Activated CD8-positive, alpha-beta memory T cell treated with anti-CD3 and anti-CD28 coated beads, Interleukin-2, amount 50 U/mL, for 24 hours (primary cell): ENCODE results near the gene GC.
"Not testable (repeated sequence)": the region's sequence is repeated elsewhere in the genome, so short reads cannot be mapped to it uniquely, and the experiment has no call there.

Source experiments
- DNase-seq: peaks from one replicate; pipeline ENCODE4 v3.0.0-alpha.2; 2020; ENCODE audit errors: extremely low read depth

Gene GC, protein sequence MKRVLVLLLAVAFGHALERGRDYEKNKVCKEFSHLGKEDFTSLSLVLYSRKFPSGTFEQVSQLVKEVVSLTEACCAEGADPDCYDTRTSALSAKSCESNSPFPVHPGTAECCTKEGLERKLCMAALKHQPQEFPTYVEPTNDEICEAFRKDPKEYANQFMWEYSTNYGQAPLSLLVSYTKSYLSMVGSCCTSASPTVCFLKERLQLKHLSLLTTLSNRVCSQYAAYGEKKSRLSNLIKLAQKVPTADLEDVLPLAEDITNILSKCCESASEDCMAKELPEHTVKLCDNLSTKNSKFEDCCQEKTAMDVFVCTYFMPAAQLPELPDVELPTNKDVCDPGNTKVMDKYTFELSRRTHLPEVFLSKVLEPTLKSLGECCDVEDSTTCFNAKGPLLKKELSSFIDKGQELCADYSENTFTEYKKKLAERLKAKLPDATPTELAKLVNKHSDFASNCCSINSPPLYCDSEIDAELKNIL

DNA sequence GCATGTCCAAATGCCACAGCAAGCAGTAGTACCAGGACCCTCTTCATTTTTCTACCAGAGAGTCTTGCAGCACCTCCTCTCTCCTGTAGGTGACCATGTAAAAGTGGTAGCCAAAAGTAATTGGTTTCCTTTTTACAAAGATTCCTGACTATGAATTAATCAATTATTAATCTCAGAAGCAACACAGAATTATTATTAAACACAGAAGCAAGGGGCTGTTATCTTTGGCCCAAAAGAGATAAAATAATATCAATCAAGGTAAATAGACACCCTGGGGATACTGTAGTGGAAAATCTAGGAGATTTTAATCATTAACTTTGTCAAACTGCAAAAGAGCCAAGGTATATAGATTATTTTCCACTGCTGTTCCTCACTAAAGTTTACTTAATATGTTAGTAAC lies at the start of gene GC:
Gene GC (minus strand): TSS at position 108 of the 400 bp plus-strand sequence. CDS start 61 bp downstream, at position 47.
- no peak for DNase-seq

DNA sequence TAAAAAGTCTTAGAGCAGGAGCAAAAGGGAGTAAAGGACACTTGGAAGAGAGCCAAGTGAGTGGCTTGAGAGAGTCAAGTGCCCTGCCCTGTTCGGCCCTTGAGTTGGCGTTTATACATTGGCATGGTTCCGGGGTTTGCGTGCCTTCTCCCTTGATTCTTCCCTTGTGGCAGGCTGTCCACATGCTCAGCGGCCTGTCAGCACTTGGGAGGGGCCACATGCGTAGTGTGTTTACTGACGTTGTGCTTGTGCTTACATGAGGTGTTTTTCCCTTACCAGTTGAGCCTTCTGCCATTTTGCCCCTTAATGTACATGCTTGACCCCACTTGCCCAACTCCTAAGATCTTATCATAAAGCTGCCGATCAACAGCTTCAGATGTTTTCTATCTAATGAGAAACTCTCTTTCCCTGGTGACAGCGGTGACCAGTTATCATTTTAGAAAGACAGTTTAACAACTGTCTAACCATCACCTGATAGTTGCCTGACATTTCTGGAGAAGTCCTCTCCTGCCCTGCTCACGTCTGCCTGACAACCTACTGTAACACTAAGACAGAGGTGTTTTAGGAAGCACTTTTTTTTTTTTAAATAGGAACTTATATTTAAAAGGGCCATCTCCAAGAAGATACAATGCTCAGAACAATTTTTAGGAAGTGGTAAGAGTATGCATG lies 49.5 kb upstream of the GC start:
- no peak for DNase-seq

DNA sequence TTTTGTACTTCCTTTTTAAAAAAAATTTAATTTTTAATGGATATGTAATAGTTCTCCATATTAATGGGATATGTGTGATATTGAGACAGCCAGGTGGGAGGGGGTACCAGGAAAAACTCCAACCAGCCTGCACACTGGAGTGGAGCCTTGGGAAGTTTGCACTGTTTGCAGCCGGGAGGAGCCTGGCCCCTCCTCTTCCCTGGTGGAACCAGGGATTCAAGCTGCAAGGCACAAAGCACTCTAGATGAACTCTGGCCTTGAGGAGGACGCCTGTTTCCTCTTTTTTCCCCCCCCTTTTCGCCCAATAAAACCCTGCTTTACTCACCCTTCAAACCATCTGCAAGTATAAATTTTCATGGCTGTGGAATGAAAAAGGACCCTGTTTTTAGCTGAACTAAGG lies 48.2 kb upstream of the GC start:
- DNase-seq, result no peak

- no peak for DNase-seq
Measured at GRCh38 chr4:71830497-71831190, 46.8 kb upstream of the GC start.

DNA sequence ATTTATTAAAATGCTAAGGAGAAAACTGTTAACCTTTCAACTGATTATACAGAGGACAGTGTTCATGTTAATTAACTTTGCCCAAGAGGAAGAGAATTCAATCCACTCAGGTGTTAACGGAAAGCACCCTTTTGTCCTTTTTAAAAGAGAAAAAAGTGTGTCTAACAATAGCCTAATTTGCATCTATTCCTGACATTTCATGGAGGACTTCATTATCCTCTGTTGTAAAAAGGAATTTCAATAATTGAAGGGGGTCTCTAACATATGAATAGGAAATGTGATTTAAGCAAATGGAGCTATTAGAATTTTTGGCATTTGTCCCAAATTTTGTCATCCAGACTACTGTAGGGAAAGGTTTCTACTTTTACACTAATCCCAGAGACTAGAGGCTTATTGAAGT lies 44.6 kb upstream of the GC start:
- no peak for DNase-seq

GRCh38 chr4:71827826-71828225 lies 43.9 kb upstream of the GC start:
- no peak for DNase-seq

GRCh38 chr4:71816676-71817303 lies 32.9 kb upstream of the GC start:
- no peak for DNase-seq

DNA sequence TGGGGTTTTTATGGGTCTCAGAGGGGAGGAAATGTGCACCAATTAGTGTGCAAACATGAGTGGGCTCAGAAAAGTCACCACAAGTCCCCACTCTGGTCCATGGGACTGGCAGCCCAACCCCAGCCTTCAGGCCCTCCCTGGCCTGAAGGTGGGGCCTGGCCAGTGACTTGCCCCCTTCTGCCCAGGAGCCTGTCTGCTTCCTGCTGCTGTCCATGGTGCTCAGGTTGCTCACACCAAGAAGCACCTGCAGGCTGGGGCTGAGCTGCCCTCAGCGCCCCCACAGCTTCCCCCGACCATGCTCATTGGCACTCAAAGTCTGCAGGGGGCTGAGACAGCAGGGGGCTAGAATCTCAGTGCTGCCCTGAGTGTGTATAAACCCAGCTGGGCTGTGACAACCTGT lies 30.6 kb upstream of the GC start:
- no peak for DNase-seq

- DNase-seq, result not testable (repeated sequence)
Measured at GRCh38 chr4:71809805-71810204, 25.9 kb upstream of the GC start.

GRCh38 chr4:71807469-71807868 lies 23.6 kb upstream of the GC start:
- no peak for DNase-seq

- DNase-seq, result not testable (repeated sequence)
Measured at GRCh38 chr4:71805230-71805629, 21.4 kb upstream of the GC start.

DNA sequence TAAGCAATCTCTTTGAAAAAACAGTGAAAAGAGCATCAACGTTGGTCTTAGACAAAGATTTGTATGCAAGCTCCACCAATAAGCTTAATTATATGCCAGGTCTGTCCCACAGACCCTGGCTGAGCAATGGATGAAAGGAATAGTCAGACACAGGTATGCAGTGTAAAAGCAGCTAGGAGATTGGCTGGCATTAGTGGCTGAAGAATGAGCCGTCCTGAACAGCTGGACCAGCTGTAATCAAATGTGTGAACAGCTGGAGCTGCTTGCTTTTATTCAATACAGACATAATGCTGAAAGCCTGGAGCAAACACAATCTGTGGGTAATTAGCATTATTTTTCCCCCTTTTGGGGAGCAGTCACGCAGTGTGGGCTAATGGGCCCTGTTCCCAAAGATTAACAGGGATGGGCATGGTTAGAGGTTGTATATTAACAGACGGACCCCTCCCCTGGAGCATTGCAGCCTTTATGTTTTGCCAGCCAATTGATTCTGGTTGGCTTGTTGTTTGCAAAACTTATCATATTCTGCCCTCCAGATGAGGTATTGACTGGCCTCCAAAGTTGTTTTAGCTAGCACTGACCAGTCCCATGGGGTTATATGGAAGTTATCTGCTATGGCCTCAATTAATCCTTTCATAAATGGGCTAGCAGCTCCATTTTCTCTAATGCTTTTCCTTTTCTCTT lies 20.3 kb upstream of the GC start:
- DNase-seq, result not testable (repeated sequence)

GRCh38 chr4:71785959-71786358 lies 2.1 kb upstream of the GC start:
- DNase-seq, result no peak

- no peak for DNase-seq
Measured at GRCh38 chr4:71784569-71785197, 804 bp upstream of the GC start.

DNA sequence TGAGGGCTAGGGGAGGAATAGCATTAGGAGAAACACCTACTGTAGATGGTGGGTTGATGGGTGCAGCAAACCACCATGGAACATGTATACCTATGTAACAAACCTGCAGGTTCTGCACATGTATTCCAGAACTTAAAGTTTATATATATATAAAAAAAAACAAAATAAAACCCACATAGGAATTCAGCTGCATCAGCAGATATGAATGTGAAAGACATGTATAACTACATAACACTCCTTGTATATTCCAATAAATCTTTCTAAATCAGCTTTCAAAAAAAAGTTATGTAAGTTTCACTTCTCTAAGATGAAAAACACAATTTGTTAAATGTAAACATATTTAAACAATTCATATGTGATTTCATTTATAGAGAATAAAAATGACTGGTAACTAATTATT lies 6.0 kb downstream of the GC start:
- DNase-seq, result no peak

DNA sequence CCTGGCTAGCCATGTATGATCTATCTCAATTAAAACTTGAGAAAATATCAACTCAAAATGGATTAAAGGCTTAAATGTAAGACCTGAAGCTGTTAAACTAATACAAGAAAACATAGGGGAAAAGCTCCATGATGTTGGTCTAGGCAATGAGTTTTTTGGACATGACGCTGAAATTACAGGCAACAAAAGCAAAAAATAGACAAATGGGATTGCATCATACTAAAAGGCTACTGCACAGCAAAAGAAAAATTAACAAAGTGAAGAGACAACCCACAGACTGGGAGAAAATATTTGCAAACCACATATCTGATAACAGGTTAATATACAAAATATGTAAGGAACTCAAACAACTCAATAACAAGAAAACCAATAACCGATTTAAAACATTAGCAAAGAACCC lies 8.4 kb downstream of the GC start:
- no peak for DNase-seq

- no peak for DNase-seq
Measured at GRCh38 chr4:71774136-71774535, 9.7 kb downstream of the GC start.

GRCh38 chr4:71773004-71773403 lies 10.9 kb downstream of the GC start:
- DNase-seq, result no peak

GRCh38 chr4:71772592-71772991 lies 11.3 kb downstream of the GC start:
- DNase-seq, result no peak

GRCh38 chr4:71771613-71772012 lies 12.3 kb downstream of the GC start:
- no peak for DNase-seq

DNA sequence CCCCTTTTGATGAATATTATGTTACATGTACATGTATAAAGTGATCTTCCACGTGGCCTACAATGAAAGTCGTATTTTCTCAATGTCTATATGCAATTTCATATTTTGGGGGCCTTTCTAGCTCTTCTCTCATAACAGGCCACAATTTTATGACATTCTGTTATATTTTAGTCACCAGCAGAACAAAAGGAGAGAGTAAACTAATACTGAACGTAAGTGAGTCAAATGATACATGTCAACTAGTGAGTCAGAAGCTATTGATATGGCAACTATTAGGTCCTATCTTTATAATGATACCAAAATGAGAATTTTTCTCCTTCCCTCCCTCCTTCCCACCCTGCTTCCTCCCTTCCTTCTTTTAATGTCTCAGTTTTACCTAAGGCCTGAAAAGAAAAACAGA lies 14.4 kb downstream of the GC start:
- no peak for DNase-seq
